GDM1 (cell line): ENCODE measurements around the gene TOGARAM1.

Experiments
- DNase-seq: peaks from one replicate; lab custom pipeline; 2025; lab: John Stamatoyannopoulos, UW

The TOGARAM1 gene

GRCh38 chr14:45094275-45094674 is 132.3 kb downstream of the TOGARAM1 start:
- no peak for DNase-seq

GRCh38 chr14:45095143-45095542 is 133.2 kb downstream of the TOGARAM1 start:
- DNase-seq, result no peak

GRCh38 chr14:45096218-45096617 is 134.2 kb downstream of the TOGARAM1 start:
- DNase-seq, result no peak

- DNase-seq, result no peak
Observed at GRCh38 chr14:45103806-45104205, 141.8 kb downstream of the TOGARAM1 start.

- DNase-seq, result no peak
Observed at GRCh38 chr14:45104561-45104960, 142.6 kb downstream of the TOGARAM1 start.

- no peak for DNase-seq
Observed at GRCh38 chr14:45112896-45113781, 151.1 kb downstream of the TOGARAM1 start.

- DNase-seq, result no peak
Observed at GRCh38 chr14:45114327-45114726, 152.3 kb downstream of the TOGARAM1 start.

GRCh38 chr14:45118594-45118993 is 156.6 kb downstream of the TOGARAM1 start:
- DNase-seq, result no peak

GRCh38 chr14:45120096-45120495 is 158.1 kb downstream of the TOGARAM1 start:
- DNase-seq, result no peak

GRCh38 chr14:45123271-45123670 is 161.3 kb downstream of the TOGARAM1 start:
- no peak for DNase-seq
